HL-60/S4 treated with phorbol 12-myristate 13-acetate at 8.2 ng/mL for 4 days and 3 days (cell line): ENCODE results near the gene KRTAP3-1.

Source experiments
- in situ Hi-C: fragments of 300-500 bp; cut with MboI; formaldehyde crosslinking; loops from 2 replicates; pipeline ENCODE4 v1.15.0; 2022; ENCODE audit warnings: low sequenced_read_pairs

Gene KRTAP3-1

GRCh38 chr17:40980596-40980995 lies 28.3 kb downstream of the KRTAP3-1 start:
- in situ Hi-C loops = no loop called here

- in situ Hi-C loops = no loop called here
Measured at GRCh38 chr17:40980117-40980516, 28.8 kb downstream of the KRTAP3-1 start.

- in situ Hi-C loops = no loop called here
Measured at GRCh38 chr17:40978575-40979151, 30.3 kb downstream of the KRTAP3-1 start.

GRCh38 chr17:40975516-40975915 lies 33.4 kb downstream of the KRTAP3-1 start:
- in situ Hi-C loops = no loop called here

- in situ Hi-C loops = no loop called here
Measured at GRCh38 chr17:40974366-40974765, 34.6 kb downstream of the KRTAP3-1 start.

- in situ Hi-C loops = no loop called here
Measured at GRCh38 chr17:40967582-40967981, 41.3 kb downstream of the KRTAP3-1 start.

GRCh38 chr17:40966848-40967247 lies 42.1 kb downstream of the KRTAP3-1 start, which contains the start of gene KRT39:
Gene KRT39, minus strand, starts transcription at chr17:40966948. Its CDS starts 92 bp downstream, at chr17:40966856.
- in situ Hi-C loops = no loop called here

GRCh38 chr17:40963838-40964237 lies 45.1 kb downstream of the KRTAP3-1 start:
- in situ Hi-C loops = no loop called here

GRCh38 chr17:40962059-40962561 lies 46.8 kb downstream of the KRTAP3-1 start:
- in situ Hi-C loops = no loop called here

GRCh38 chr17:40961591-40961990 lies 47.3 kb downstream of the KRTAP3-1 start:
- in situ Hi-C loops = no loop called here

GRCh38 chr17:40960144-40960543 lies 48.8 kb downstream of the KRTAP3-1 start:
- in situ Hi-C loops = no loop called here
